ENCODE results near the gene SLC41A3. TPM values are rescaled to one million over a fixed set of nuclear protein-coding genes. Genes with fewer than 3 reads are reported as not detected.

SLC41A3 gene
- polyA plus RNA-seq, 2 of the 4 experiments (the other 2 are of a cell fraction), result 18.9 to 24.2 TPM

DNA sequence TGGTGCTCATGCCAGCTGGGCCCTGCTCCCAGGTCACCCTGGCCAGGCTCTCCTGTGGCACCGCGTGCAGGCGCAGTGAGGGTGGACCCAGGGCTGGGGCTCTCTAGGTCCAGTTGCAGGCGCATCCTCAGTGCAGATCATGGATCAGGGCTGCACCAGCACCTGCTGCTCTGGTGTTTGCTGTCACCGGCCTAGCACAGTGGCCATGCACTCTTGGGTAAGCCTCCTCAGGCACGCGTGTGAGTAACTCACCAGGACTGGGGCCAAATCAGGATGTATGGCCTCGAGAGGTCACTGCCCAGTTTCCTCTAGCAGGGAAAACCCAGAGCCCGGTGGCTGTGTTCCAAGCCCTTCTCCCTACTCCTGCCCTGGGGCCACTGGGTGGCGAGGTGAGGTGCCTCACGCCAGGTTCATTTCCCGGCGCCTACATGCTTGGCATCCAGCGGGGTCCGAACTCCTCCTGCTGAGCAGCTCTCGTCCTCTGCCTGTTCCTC is 45.5 kb upstream of the SLC41A3 start:
- no peak overlapping the region for H3K4me2 ChIP-seq
- ATAC-seq, result no peak
- no peak for DNase-seq (ENCODE audit: low read depth in 1 of 2, low spot score in 1 of 2)
- H3K27ac ChIP-seq, result no peak overlapping the region
- no peak for FAIRE-seq
- ChIA-PET POLR2A (no interaction called here), CTCF (interaction anchor here (1.0 to 6.8 kb wide), 3 partner anchors 9 to 263 kb away, joined by 3 to 110 read pairs (median 3); partner anchors contain the start of gene CFAP100)
- no peaks in the 10 kb centered on the region for H3K4me1 ChIP-seq
- 61% methylated on average over 9 of the region's 16 CpGs for WGBS (ENCODE audit: missing lambda C conversion rate)
- no peak overlapping the region for H3K4me3 ChIP-seq
- H3K9me3 ChIP-seq, result no peaks in the 10 kb centered on the region
- TF ChIP-seq EHF (CRISPR knock-in tag; IDR thresholded peaks at IDR 0.05) (no peak), RFX5 (IDR thresholded peaks at IDR 0.05) (no peak), ZC3H11A (IDR thresholded peaks at IDR 0.05) (no peak), PBX3 (IDR thresholded peaks at IDR 0.05) (no peak), RAD21 (conservative IDR thresholded peaks at IDR 0.05 in 1 of 2, IDR thresholded peaks at IDR 0.05 in 1 of 2) (no peak), HEYL (CRISPR knock-in tag; IDR thresholded peaks at IDR 0.05) (no peak), NFE2L2 (conservative IDR thresholded peaks at IDR 0.05; ENCODE audit: low read length) (no peak), CHD4 (IDR thresholded peaks at IDR 0.05; ENCODE audit: borderline replicate concordance) (no peak), JUN (IDR thresholded peaks at IDR 0.05) (no peak), ELK1 (IDR thresholded peaks at IDR 0.05; ENCODE audit: low read depth, low read length) (no peak)

GRCh38 chr3:126128504-126129397 is 44.8 kb upstream of the SLC41A3 start:
- ChIA-PET CTCF (interaction anchor here (1.0 to 6.8 kb wide), 4 partner anchors 8 to 264 kb away, joined by 3 to 110 read pairs (median 3); partner anchors contain the start of gene CFAP100), POLR2A (no interaction called here)
- Histone ChIP-seq H3K4me2 (no peak overlapping the region), H3K4me3 (no peak overlapping the region), H3K27ac (no peak overlapping the region), H3K4me1 (no peaks in the 10 kb centered on the region), H3K9me3 (no peaks in the 10 kb centered on the region)
- WGBS (ENCODE audit: missing lambda C conversion rate), result 43% methylated on average over 4 of the region's 13 CpGs
- no peak for FAIRE-seq
- DNase-seq (ENCODE audit: low read depth in 1 of 2, low spot score in 1 of 2), result no peak
- TF ChIP-seq HOXB5 (CRISPR knock-in tag; IDR thresholded peaks at IDR 0.05) (no peak), RAD21 (conservative IDR thresholded peaks at IDR 0.05 in 1 of 2, IDR thresholded peaks at IDR 0.05 in 1 of 2) (no peak), BHLHE40 (IDR thresholded peaks at IDR 0.05; ENCODE audit: low read depth, low read length) (no peak)
- no peak for ATAC-seq

DNA sequence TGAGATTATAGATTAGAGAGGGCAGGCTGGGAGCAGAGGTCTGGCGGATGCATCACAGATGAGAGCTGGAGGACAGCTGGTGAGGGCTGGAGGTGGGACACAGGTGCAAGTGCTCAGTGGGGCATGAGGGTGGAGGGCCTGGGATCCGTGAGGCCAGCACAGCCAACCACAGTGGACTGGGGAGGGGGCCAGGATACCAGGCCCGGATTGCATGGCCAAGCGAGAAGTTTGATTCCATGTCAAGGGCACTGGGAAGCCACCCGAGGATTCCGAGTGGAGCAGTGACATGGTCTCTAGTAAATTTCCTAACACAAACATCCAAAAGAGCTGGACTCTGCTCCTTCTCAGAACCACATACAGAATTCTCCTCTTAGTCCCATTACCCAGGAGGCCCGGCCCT is 44.0 kb upstream of the SLC41A3 start:
- POLR2A ChIA-PET, result no interaction called here
- WGBS (ENCODE audit: missing lambda C conversion rate), result 65% methylated on average over 3 of the region's 7 CpGs
- no peak for TF ChIP-seq RCOR1 (IDR thresholded peaks at IDR 0.05; ENCODE audit: low read depth, low read length)
- no peak for TF ChIP-seq NR3C1 (IDR thresholded peaks at IDR 0.05)
- no peak for TF ChIP-seq KDM5A (IDR thresholded peaks at IDR 0.05)
- no peak for TF ChIP-seq MAFK (IDR thresholded peaks at IDR 0.05; ENCODE audit: partially characterized antibody)
- TF ChIP-seq HOXB5 (CRISPR knock-in tag; IDR thresholded peaks at IDR 0.05), result no peak
- TF ChIP-seq CTCF (IDR thresholded peaks at IDR 0.05), result no peak
- TF ChIP-seq CBX8 (IDR thresholded peaks at IDR 0.05), result no peak
- no peak for TF ChIP-seq RFX5 (IDR thresholded peaks at IDR 0.05)
- TF ChIP-seq ELK1 (IDR thresholded peaks at IDR 0.05; ENCODE audit: low read depth, low read length), result no peak
- no peak for TF ChIP-seq ZSCAN20 (CRISPR knock-in tag; IDR thresholded peaks at IDR 0.05)
- no peak for TF ChIP-seq TP53 (CRISPR knock-in tag; IDR thresholded peaks at IDR 0.05)
- no peak for TF ChIP-seq POLR2A (IDR thresholded peaks at IDR 0.05; ENCODE audit: low read length)
- TF ChIP-seq ESRRA (IDR thresholded peaks at IDR 0.05; ENCODE audit: borderline replicate concordance, low read length), result no peak
- TF ChIP-seq FOSL2 (IDR thresholded peaks at IDR 0.05), result no peak
- TF ChIP-seq FOSL2 (CRISPR knock-in tag; IDR thresholded peaks at IDR 0.05), result no peak
- no peak for ATAC-seq
- Histone ChIP-seq H3K4me1 (no peaks in the 10 kb centered on the region), H3K9me3 (no peaks in the 10 kb centered on the region), H3K4me2 (no peak overlapping the region), H3K27ac (no peak overlapping the region), H3K4me3 (no peak overlapping the region)
- DNase-seq (ENCODE audit: low read depth in 1 of 2, low spot score in 1 of 2), result no peak
- CTCF ChIA-PET, result interaction anchor here (1.2 kb wide), 1 partner anchor 21 kb away, joined by 3 read pairs; no protein-coding TSS in a partner anchor
- FAIRE-seq, result no peak
